H4 (cell line): ENCODE measurements around the gene CBX3. TPM values are rescaled to one million over a fixed set of nuclear protein-coding genes. Genes with fewer than 3 reads are reported as not detected.
"Not testable (repeated sequence)": the region's sequence is repeated elsewhere in the genome, so short reads cannot be mapped to it uniquely, and the experiment has no call there.

Source experiments
- DNase-seq: peaks from one replicate; pipeline ENCODE4 v3.0.0-alpha.2; 2015; ENCODE audit warnings: low spot score
- total RNA-seq: library from RNA; depleted of rRNA; stranded (reverse); fragments of >200 nt; shearing (Covaris generic); gene quantifications from 2 replicates; pipeline ENCODE4 v1.2.3, GENCODE V29; 2014; rRNA removed

Gene CBX3
- total RNA-seq, 1 experiment from 2014 or later, result 552 TPM

- no peak for DNase-seq
These were observed 760 bp downstream of the CBX3 start for GRCh38 chr7:26202019-26202990.

GRCh38 chr7:26203016-26203415 is 1.5 kb downstream of the CBX3 start:
- no peak for DNase-seq

GRCh38 chr7:26208040-26208439 is 6.5 kb downstream of the CBX3 start:
- no peak for DNase-seq

- no peak for DNase-seq
These were observed 11.6 kb downstream of the CBX3 start for GRCh38 chr7:26212921-26213718.

GRCh38 chr7:26213807-26214515 is 12.4 kb downstream of the CBX3 start:
- DNase-seq, result no peak

- no peak for DNase-seq
These were observed 14.5 kb downstream of the CBX3 start for GRCh38 chr7:26216049-26216448.

GRCh38 chr7:26224359-26224758 is 22.8 kb downstream of the CBX3 start:
- DNase-seq, result no peak

- no peak for DNase-seq
These were observed 26.4 kb downstream of the CBX3 start for GRCh38 chr7:26227987-26228386.

GRCh38 chr7:26233902-26234511 is 32.5 kb downstream of the CBX3 start:
- DNase-seq, result no peak

GRCh38 chr7:26237035-26237807 is 35.7 kb downstream of the CBX3 start:
- peak; percentile 45 for DNase-seq

- DNase-seq, result no peak
These were observed 36.5 kb downstream of the CBX3 start for GRCh38 chr7:26238032-26238431.

GRCh38 chr7:26245150-26245549 is 43.6 kb downstream of the CBX3 start:
- no peak for DNase-seq

GRCh38 chr7:26250239-26250638 is 48.7 kb downstream of the CBX3 start:
- DNase-seq, result no peak

GRCh38 chr7:26261866-26262265 is 60.3 kb downstream of the CBX3 start:
- not testable (repeated sequence) for DNase-seq

Other genes starting within 250 kb of the CBX3 start
- gene NFE2L3, start 49.5 kb upstream of the CBX3 start, total RNA-seq, result 34.1 and 34.9 TPM in 2 replicates
- gene HNRNPA2B1, start 999 bp upstream of the CBX3 start, total RNA-seq, result 178 and 335 TPM in 2 replicates
- 28.3 and 38.2 TPM in 2 replicates for gene SNX10, start 90.1 kb downstream of the CBX3 start, total RNA-seq